ENCODE measurements around the gene UAP1. TPM values are rescaled to one million over a fixed set of nuclear protein-coding genes. Genes with fewer than 3 reads are reported as not detected.

The UAP1 gene
- total RNA-seq, 2 donors from 2014 or later = 36.4 to 39.4 TPM

- peaks cover 6% of the 10 kb centered on the region for H3K36me3 Mint-ChIP-seq (ENCODE audit: low read depth)
- TF ChIP-seq, protein P1, sequence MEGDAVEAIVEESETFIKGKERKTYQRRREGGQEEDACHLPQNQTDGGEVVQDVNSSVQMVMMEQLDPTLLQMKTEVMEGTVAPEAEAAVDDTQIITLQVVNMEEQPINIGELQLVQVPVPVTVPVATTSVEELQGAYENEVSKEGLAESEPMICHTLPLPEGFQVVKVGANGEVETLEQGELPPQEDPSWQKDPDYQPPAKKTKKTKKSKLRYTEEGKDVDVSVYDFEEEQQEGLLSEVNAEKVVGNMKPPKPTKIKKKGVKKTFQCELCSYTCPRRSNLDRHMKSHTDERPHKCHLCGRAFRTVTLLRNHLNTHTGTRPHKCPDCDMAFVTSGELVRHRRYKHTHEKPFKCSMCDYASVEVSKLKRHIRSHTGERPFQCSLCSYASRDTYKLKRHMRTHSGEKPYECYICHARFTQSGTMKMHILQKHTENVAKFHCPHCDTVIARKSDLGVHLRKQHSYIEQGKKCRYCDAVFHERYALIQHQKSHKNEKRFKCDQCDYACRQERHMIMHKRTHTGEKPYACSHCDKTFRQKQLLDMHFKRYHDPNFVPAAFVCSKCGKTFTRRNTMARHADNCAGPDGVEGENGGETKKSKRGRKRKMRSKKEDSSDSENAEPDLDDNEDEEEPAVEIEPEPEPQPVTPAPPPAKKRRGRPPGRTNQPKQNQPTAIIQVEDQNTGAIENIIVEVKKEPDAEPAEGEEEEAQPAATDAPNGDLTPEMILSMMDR (conservative IDR thresholded peaks at IDR 0.05) = no peak
- Histone ChIP-seq H3K36me3 (ENCODE audit: control insufficient read depth, insufficient read depth, low read length) (peaks cover 16% of the 10 kb centered on the region), H3K4me1 (ENCODE audit: control insufficient read depth, insufficient read depth, low read length) (no peaks in the 10 kb centered on the region), H3K27me3 (ENCODE audit: control insufficient read depth, insufficient read depth, low read length, poor library complexity, severe bottlenecking) (no peaks in the 10 kb centered on the region), H3K4me3 (ENCODE audit: low read length) (no peak overlapping the region), H3K27ac (ENCODE audit: low read depth, low read length) (no peak overlapping the region), H3K9ac (ENCODE audit: extremely low read depth, low read length, poor library complexity, severe bottlenecking) (no peak overlapping the region), H3K9me3 (ENCODE audit: control insufficient read depth, low read length) (no peaks in the 10 kb centered on the region)
- DNase-seq = no peak
- 95% methylated on average over 1 of the region's 1 CpG; no CpG with 5 or more reads in 1 of the 2 experiments for WGBS, 2 experiments (ENCODE audit: insufficient coverage in 1 of 2, insufficient read length in 1 of 2)
- no peak overlapping the region for H3K27ac Mint-ChIP-seq
- no peaks in the 10 kb centered on the region for H3K9me3 Mint-ChIP-seq
- H3K4me1 Mint-ChIP-seq = peaks cover 7% of the 10 kb centered on the region
- H3K4me3 Mint-ChIP-seq = no peak overlapping the region
- H3K27me3 Mint-ChIP-seq (ENCODE audit: insufficient read depth) = no peaks in the 10 kb centered on the region
Measured at GRCh38 chr1:162530988-162531319, 30.6 kb upstream of the UAP1 start.

DNA sequence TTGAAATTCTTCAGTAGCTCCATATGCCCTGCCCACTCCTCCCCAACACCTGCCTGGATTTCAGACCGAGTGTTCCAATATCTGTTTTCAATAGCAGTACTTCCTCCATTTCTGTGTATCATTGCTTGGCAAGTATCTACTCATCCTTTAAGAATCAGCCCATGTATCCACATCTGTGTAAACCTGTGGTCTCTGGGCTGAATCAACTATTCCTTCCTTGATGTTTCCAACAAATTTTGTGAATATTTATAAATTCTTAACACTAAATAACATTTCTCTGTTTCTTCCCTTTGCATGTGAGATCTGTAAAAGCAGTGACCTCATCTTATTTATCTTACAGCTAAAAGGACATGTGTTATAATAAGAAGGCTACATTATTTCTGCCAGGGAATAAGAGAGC is 26.0 kb upstream of the UAP1 start:
- TF ChIP-seq, protein P1 (conservative IDR thresholded peaks at IDR 0.05) = no peak

DNA sequence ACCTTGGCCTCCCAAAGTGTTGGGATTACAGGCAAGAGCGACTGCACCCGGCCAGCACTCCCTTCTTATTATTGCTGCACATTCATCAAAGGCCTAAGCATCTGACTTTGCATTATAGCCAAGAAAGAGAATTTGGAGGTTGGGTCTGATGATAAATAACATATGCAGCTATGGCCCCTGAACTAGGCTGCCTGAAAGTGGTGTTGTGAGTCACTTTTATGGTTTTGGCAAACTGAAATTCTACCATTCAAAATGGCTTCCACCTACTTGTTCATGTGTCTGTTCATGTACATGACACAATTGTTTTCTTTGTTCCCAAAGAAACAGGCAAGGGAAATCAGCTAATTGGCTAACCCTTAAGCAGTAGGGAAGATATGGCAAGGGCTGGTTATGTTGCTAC is 25.0 kb upstream of the UAP1 start:
- Histone ChIP-seq H3K9me3 (ENCODE audit: control insufficient read depth, low read length) (no peaks in the 10 kb centered on the region), H3K27ac (ENCODE audit: low read depth, low read length) (no peak overlapping the region), H3K4me1 (ENCODE audit: control insufficient read depth, insufficient read depth, low read length) (no peaks in the 10 kb centered on the region), H3K27me3 (ENCODE audit: control insufficient read depth, insufficient read depth, low read length, poor library complexity, severe bottlenecking) (no peaks in the 10 kb centered on the region), H3K9ac (ENCODE audit: extremely low read depth, low read length, poor library complexity, severe bottlenecking) (no peak overlapping the region), H3K36me3 (ENCODE audit: control insufficient read depth, insufficient read depth, low read length) (no peaks in the 10 kb centered on the region), H3K4me3 (ENCODE audit: low read length) (no peak overlapping the region)
- Mint-ChIP-seq H3K9me3 (no peaks in the 10 kb centered on the region), H3K36me3 (ENCODE audit: low read depth) (peaks cover 6% of the 10 kb centered on the region), H3K4me3 (no peak overlapping the region), H3K4me1 (no peaks in the 10 kb centered on the region), H3K27ac (no peak overlapping the region), H3K27me3 (ENCODE audit: insufficient read depth) (no peaks in the 10 kb centered on the region)
- no peak for DNase-seq
- TF ChIP-seq, protein P1 (conservative IDR thresholded peaks at IDR 0.05) = no peak
- 91% methylated on average over 2 of the region's 2 CpGs; no CpG with 5 or more reads in 1 of the 2 experiments for WGBS, 2 experiments (ENCODE audit: insufficient coverage in 1 of 2, insufficient read length in 1 of 2)

More for the DNA sequence above, 26.0 kb upstream of the UAP1 start:
- no peak overlapping the region for H3K4me3 ChIP-seq (ENCODE audit: low read length)
- H3K27me3 Mint-ChIP-seq (ENCODE audit: insufficient read depth) = no peaks in the 10 kb centered on the region
- H3K4me1 Mint-ChIP-seq = no peaks in the 10 kb centered on the region
- WGBS, 2 experiments (ENCODE audit: insufficient coverage in 1 of 2, insufficient read length in 1 of 2) = 95 to 100% methylated on average over 1 of the region's 1 CpG
- no peaks in the 10 kb centered on the region for H3K9me3 Mint-ChIP-seq
- H3K4me3 Mint-ChIP-seq = no peak overlapping the region
- no peaks in the 10 kb centered on the region for H3K36me3 ChIP-seq (ENCODE audit: control insufficient read depth, insufficient read depth, low read length)
- H3K9ac ChIP-seq (ENCODE audit: extremely low read depth, low read length, poor library complexity, severe bottlenecking) = no peak overlapping the region
- peaks cover 6% of the 10 kb centered on the region for H3K36me3 Mint-ChIP-seq (ENCODE audit: low read depth)
- H3K9me3 ChIP-seq (ENCODE audit: control insufficient read depth, low read length) = no peaks in the 10 kb centered on the region
- no peaks in the 10 kb centered on the region for H3K4me1 ChIP-seq (ENCODE audit: control insufficient read depth, insufficient read depth, low read length)
- H3K27ac ChIP-seq (ENCODE audit: low read depth, low read length) = no peak overlapping the region
- no peaks in the 10 kb centered on the region for H3K27me3 ChIP-seq (ENCODE audit: control insufficient read depth, insufficient read depth, low read length, poor library complexity, severe bottlenecking)
- no peak overlapping the region for H3K27ac Mint-ChIP-seq
- DNase-seq = no peak

Measured in endodermal cell (in vitro differentiated cells).